Calu3 (cell line): ENCODE data around the gene NANOGP8. TPM values are rescaled to one million over a fixed set of nuclear protein-coding genes. Genes with fewer than 3 reads are reported as not detected.

Experiments used
- BruUV-seq: library from RNA; stranded (reverse); fragments of 400-500 nt; replicated peaks from 2 replicates; lab custom pipeline; 2021; lab: Mats Ljungman, UMichigan
- CTCF ChIA-PET: fragments of 300-600 bp; sonication (Branson Sonifier 250); formaldehyde crosslinking; loops from one replicate; lab custom pipeline; 2022; ENCODE audit warnings: antibody characterized with exemption; lab: Charles Lee
- DNase-seq: peaks from one replicate; pipeline ENCODE4 v3.0.0; 2022
- H3K27ac Mint-ChIP-seq: one replicate; pipeline ENCODE4 v1.8.0; 2022; ENCODE audit warnings: mixed read lengths; ENCODE audit not compliant: unreplicated experiment
- H3K27me3 Mint-ChIP-seq: one replicate; pipeline ENCODE4 v1.8.0; 2022; ENCODE audit warnings: mixed read lengths; ENCODE audit not compliant: unreplicated experiment
- H3K36me3 Mint-ChIP-seq: one replicate; pipeline ENCODE4 v1.8.0; 2022; ENCODE audit warnings: mild to moderate bottlenecking, moderate library complexity, mixed read lengths; ENCODE audit not compliant: insufficient read depth, unreplicated experiment
- H3K4me1 Mint-ChIP-seq: one replicate; pipeline ENCODE4 v1.8.0; 2022; ENCODE audit warnings: mild to moderate bottlenecking, low read depth, mixed read lengths; ENCODE audit not compliant: unreplicated experiment
- H3K4me3 Mint-ChIP-seq: one replicate; pipeline ENCODE4 v1.8.0; 2022; ENCODE audit warnings: mild to moderate bottlenecking, low read depth, moderate library complexity, mixed read lengths; ENCODE audit not compliant: unreplicated experiment
- H3K9me3 Mint-ChIP-seq: one replicate; pipeline ENCODE4 v1.8.0; 2022; ENCODE audit warnings: low read depth, mixed read lengths; ENCODE audit not compliant: unreplicated experiment
- CTCF ChIP-seq: fragments of 200-600 bp; IDR thresholded peaks from one replicate; pipeline ENCODE4 v1.8.0; 2022; ENCODE audit warnings: antibody characterized with exemption; ENCODE audit not compliant: unreplicated experiment
- intact Hi-C: fragments of 100-400 bp; cut with micrococcal nuclease; formaldehyde crosslinking; loops from one replicate; pipeline ENCODE4 v1.10.0; 2022; ENCODE audit not compliant: unreplicated experiment
- total RNA-seq: library from RNA; stranded (reverse); gene quantifications from 2 replicates; pipeline ENCODE4 v1.2.3, GENCODE V29; 2022

Gene NANOGP8
- total RNA-seq, 1 experiment from 2014 or later, result not detected

- BruUV-seq, result no TSS peak
- no peak for TF ChIP-seq CTCF
- CTCF ChIA-PET, result no interaction called here
- H3K4me1 Mint-ChIP-seq, result no peaks in the 10 kb centered on the region
- no peaks in the 10 kb centered on the region for H3K9me3 Mint-ChIP-seq
- no peak for DNase-seq
- H3K36me3 Mint-ChIP-seq, result no peaks in the 10 kb centered on the region
- H3K27me3 Mint-ChIP-seq, result no peaks in the 10 kb centered on the region
- intact Hi-C loops, result no loop called here
- no peak overlapping the region for H3K4me3 Mint-ChIP-seq
- H3K27ac Mint-ChIP-seq, result no peak overlapping the region
These were observed 17.4 kb downstream of the NANOGP8 start for GRCh38 chr15:35067496-35068347.

DNA sequence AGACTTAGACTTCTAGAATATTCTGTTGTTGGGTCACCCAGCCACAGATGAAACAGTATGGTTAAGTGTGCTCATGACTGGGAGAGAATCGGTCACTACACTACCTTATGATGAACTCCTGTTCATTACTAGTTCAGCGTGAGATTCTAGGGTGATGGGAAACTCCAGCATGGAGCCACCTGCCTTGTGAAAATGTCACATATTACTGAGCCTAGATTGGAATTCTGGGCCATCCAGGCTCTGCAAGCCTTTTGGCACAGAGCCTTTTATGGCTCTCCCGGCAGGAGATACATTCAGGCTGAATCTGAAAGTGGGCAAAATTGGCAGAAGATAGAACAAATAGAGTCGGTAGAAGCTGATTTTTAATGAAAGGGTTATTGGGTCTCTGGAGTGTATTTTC lies 19.0 kb downstream of the NANOGP8 start:
- no peaks in the 10 kb centered on the region for H3K9me3 Mint-ChIP-seq

GRCh38 chr15:35064576-35065190 lies 20.4 kb downstream of the NANOGP8 start:
- intact Hi-C loops, result no loop called here
- Mint-ChIP-seq H3K4me1 (no peaks in the 10 kb centered on the region), H3K27me3 (no peaks in the 10 kb centered on the region), H3K27ac (no peak overlapping the region), H3K4me3 (no peak overlapping the region), H3K9me3 (no peaks in the 10 kb centered on the region), H3K36me3 (no peaks in the 10 kb centered on the region)
- no TSS peak for BruUV-seq
- no peak for TF ChIP-seq CTCF
- CTCF ChIA-PET, result interaction anchor here (0.7 kb wide), 1 partner anchor 20 kb away, joined by 3 read pairs; no protein-coding TSS in a partner anchor
- no peak for DNase-seq

More for the DNA sequence above, 19.0 kb downstream of the NANOGP8 start:
- BruUV-seq, result no TSS peak
- Mint-ChIP-seq H3K27me3 (no peaks in the 10 kb centered on the region), H3K4me1 (no peaks in the 10 kb centered on the region), H3K36me3 (no peaks in the 10 kb centered on the region), H3K27ac (no peak overlapping the region), H3K4me3 (no peak overlapping the region)
- TF ChIP-seq CTCF, result no peak
- CTCF ChIA-PET, result interaction anchor here (0.6 kb wide), 1 partner anchor 534 kb away, joined by 5 read pairs; no protein-coding TSS in a partner anchor
- DNase-seq, result no peak
- intact Hi-C loops, result no loop called here

- Mint-ChIP-seq H3K27me3 (no peaks in the 10 kb centered on the region), H3K9me3 (no peaks in the 10 kb centered on the region), H3K4me1 (no peaks in the 10 kb centered on the region), H3K36me3 (no peaks in the 10 kb centered on the region), H3K4me3 (no peak overlapping the region), H3K27ac (no peak overlapping the region)
- no TSS peak for BruUV-seq
- CTCF ChIA-PET, result no interaction called here
- DNase-seq, result no peak
- TF ChIP-seq CTCF, result no peak
- intact Hi-C loops, result no loop called here
These were observed 22.4 kb downstream of the NANOGP8 start for GRCh38 chr15:35062738-35063099.
